Uterus (tissue), 2 donors: ENCODE measurements around the gene GMCL2.

Experiments used
- POLR2A ChIP-seq, 2 donors: fragments of 450-650 bp; IDR thresholded peaks; one replicate each; pipeline ENCODE4 v1.6.1; 2016; ENCODE audit warnings: antibody characterized with exemption in 2 of 2, mild to moderate bottlenecking in 1 of 2, moderate library complexity in 1 of 2
- TF ChIP-seq, protein P1 (sequence below), 4 experiments: fragments of 200-600 bp in 2 of 4; fragments of 450-650 bp in 2 of 4; sonication (generic) in 2 of 4; IDR thresholded peaks; one replicate each; pipeline ENCODE4 v1.5.1; 2016 to 2019; ENCODE audit warnings: antibody characterized with exemption in 4 of 4, mild to moderate bottlenecking in 2 of 4, moderate library complexity in 1 of 4

DNA sequence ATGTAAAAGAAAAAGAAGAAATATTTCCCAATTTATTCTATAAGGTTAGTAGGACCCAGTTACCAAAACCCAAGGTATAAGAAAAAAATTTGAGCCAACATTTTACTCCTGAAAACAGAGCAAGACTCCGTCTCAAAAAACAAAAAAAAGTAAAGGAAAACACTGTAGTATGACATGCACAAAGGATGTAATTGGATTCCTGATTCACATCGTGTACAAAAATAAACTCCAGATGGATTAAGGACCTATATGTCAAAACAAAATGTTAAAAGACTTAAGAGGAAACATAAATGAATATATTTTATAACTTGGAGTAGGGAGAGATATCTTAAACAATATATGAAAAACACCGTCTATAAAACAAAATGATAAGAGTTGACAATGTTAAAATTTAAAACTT is 31.7 kb upstream of the GMCL2 start:
- TF ChIP-seq, protein P1, sequence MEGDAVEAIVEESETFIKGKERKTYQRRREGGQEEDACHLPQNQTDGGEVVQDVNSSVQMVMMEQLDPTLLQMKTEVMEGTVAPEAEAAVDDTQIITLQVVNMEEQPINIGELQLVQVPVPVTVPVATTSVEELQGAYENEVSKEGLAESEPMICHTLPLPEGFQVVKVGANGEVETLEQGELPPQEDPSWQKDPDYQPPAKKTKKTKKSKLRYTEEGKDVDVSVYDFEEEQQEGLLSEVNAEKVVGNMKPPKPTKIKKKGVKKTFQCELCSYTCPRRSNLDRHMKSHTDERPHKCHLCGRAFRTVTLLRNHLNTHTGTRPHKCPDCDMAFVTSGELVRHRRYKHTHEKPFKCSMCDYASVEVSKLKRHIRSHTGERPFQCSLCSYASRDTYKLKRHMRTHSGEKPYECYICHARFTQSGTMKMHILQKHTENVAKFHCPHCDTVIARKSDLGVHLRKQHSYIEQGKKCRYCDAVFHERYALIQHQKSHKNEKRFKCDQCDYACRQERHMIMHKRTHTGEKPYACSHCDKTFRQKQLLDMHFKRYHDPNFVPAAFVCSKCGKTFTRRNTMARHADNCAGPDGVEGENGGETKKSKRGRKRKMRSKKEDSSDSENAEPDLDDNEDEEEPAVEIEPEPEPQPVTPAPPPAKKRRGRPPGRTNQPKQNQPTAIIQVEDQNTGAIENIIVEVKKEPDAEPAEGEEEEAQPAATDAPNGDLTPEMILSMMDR (IDR thresholded peaks at IDR 0.05) = no peak
- no peak for TF ChIP-seq POLR2A (IDR thresholded peaks at IDR 0.05)
